GM23248 (cell line): Measurements from ENCODE around the gene BCL6. TPM values are rescaled to one million over a fixed set of nuclear protein-coding genes. Genes with fewer than 3 reads are reported as not detected.

Source experiments
- DNase-seq: peaks from one replicate; pipeline ENCODE4 v3.0.0-alpha.2; 2015
- H2AFZ ChIP-seq: fragments of 200-600 bp; sonication (generic); 2 replicates; pipeline ENCODE4 v1.6.1; 2016; ENCODE audit warnings: antibody characterized with exemption
- H3F3A ChIP-seq: fragments of 200-600 bp; sonication (generic); 2 replicates; pipeline ENCODE4 v1.6.1; 2016; ENCODE audit warnings: mild to moderate bottlenecking, antibody characterized with exemption, mixed run types; ENCODE audit not compliant: insufficient read depth
- H3K27ac ChIP-seq: fragments of 200-600 bp; sonication (generic); 2 replicates; pipeline ENCODE4 v1.5.1; 2016; ENCODE audit warnings: mild to moderate bottlenecking
- H3K27me3 ChIP-seq: fragments of 200-600 bp; sonication (generic); replicated peaks from 2 replicates; pipeline ENCODE4 v1.6.1; 2016; ENCODE audit warnings: mild to moderate bottlenecking; ENCODE audit not compliant: insufficient read depth
- H3K36me3 ChIP-seq: fragments of 200-600 bp; sonication (generic); 2 replicates; pipeline ENCODE4 v1.6.1; 2016; ENCODE audit warnings: low read depth, mild to moderate bottlenecking
- H3K4me1 ChIP-seq: fragments of 200-600 bp; sonication (generic); 2 replicates; pipeline ENCODE4 v1.6.1; 2016; ENCODE audit warnings: mild to moderate bottlenecking; ENCODE audit not compliant: insufficient read depth
- H3K4me2 ChIP-seq: fragments of 200-600 bp; sonication (generic); one replicate; pipeline ENCODE4 v1.6.1; 2016; ENCODE audit warnings: mild to moderate bottlenecking; ENCODE audit not compliant: unreplicated experiment
- H3K4me3 ChIP-seq: fragments of 200-600 bp; sonication (generic); 2 replicates; pipeline ENCODE4 v1.5.1; 2016; ENCODE audit warnings: mild to moderate bottlenecking
- H3K79me2 ChIP-seq: fragments of 200-600 bp; sonication (generic); 2 replicates; pipeline ENCODE4 v1.6.1; 2016; ENCODE audit warnings: mild to moderate bottlenecking; ENCODE audit not compliant: insufficient read depth
- H3K9ac ChIP-seq: fragments of 200-600 bp; sonication (generic); 2 replicates; pipeline ENCODE4 v1.6.1; 2016; ENCODE audit warnings: mild to moderate bottlenecking
- H3K9me2 ChIP-seq: fragments of 200-600 bp; sonication (generic); 2 replicates; pipeline ENCODE4 v1.6.1; 2016; ENCODE audit warnings: mixed run types, mild to moderate bottlenecking, moderate library complexity; ENCODE audit not compliant: insufficient read depth
- H3K9me3 ChIP-seq: fragments of 200-600 bp; sonication (generic); one replicate; pipeline ENCODE4 v1.6.1; 2017; ENCODE audit warnings: low read depth
- H4K20me1 ChIP-seq: fragments of 200-600 bp; sonication (generic); 2 replicates; pipeline ENCODE4 v1.6.0; 2016; ENCODE audit not compliant: insufficient read depth
- EZH2 ChIP-seq: fragments of 200-600 bp; sonication (generic); IDR thresholded peaks from 2 replicates; pipeline ENCODE4 v1.6.1; 2018; ENCODE audit warnings: antibody characterized with exemption, mild to moderate bottlenecking; ENCODE audit not compliant: insufficient read depth, poor library complexity, severe bottlenecking
- EZH2phosphoT487 ChIP-seq: fragments of 200-600 bp; sonication (generic); IDR thresholded peaks from 2 replicates; pipeline ENCODE4 v1.6.1; 2018; ENCODE audit warnings: antibody characterized with exemption, moderate library complexity, mild to moderate bottlenecking, low read depth; ENCODE audit not compliant: insufficient read depth
- WGBS, 2 experiments: methylation state at CpG; one replicate each; pipeline ENCODE4 v1.1.6; 2015 to 2017; ENCODE audit warnings: low lambda C conversion rate in 2 of 2, low coverage in 1 of 2; ENCODE audit errors: missing lambda C conversion rate in 2 of 2; 5-methylcytosine and 5-hydroxymethylcytosine counted together
- in situ Hi-C: fragments of 300-500 bp; cut with MboI; formaldehyde crosslinking; loops from 2 replicates; pipeline ENCODE4 v1.15.0; 2020
- polyA plus RNA-seq: library from polyadenylated mRNA; unstranded; fragments of >200 nt; fragmentation: Nextera tagmentation; extraction: Ambion mirVana; gene quantifications from 2 replicates; pipeline ENCODE4 v1.2.1, GENCODE V29; 2016
- total RNA-seq: library from RNA; depleted of rRNA; stranded (reverse); fragments of >200 nt; shearing (Covaris generic); gene quantifications from 2 replicates; pipeline ENCODE4 v1.2.3, GENCODE V29; 2014

The BCL6 gene
- total and polyA plus RNA-seq, 2 experiments from 2014 or later, result 8.7 to 32.3 TPM

DNA sequence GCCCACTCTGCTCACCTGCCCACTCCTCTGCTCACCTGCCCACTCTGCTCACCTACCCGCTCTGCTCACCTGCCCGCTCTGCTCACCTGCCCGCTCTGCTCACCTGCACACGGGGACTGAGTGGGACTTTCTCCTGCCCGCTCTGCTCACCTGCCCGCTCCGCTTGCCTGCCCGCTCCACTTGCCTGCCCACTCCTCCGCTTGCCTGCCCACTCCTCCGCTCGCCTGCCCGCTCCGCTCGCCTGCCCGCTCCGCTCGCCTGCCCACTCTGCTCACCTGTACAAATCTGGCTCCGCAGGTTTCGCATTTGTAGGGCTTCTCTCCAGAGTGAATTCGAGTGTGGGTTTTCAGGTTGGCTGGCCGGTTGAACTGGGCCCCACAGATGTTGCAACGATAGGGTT, 20.0 kb downstream of the BCL6 start:
- no peaks in the 10 kb centered on the region for H3K9me3 ChIP-seq
- no peaks in the 10 kb centered on the region for H3K9me2 ChIP-seq
- H3K4me3 ChIP-seq, result no peak overlapping the region
- no peak for TF ChIP-seq EZH2phosphoT487
- TF ChIP-seq EZH2, result no peak
- H3K79me2 ChIP-seq, result no peaks in the 10 kb centered on the region
- H4K20me1 ChIP-seq, result 0 out of 2 replicates have a peak, but pooled peaks cover 3% of the 10 kb centered on the region
- H3K27me3 ChIP-seq, result no peaks in the 10 kb centered on the region
- DNase-seq, result no peak
- H3K4me2 ChIP-seq, result no peak overlapping the region
- H3K9ac ChIP-seq, result no peak overlapping the region
- H2AFZ ChIP-seq, result no peak overlapping the region
- H3K36me3 ChIP-seq, result peaks cover 88% of the 10 kb centered on the region
- peaks cover 17% of the 10 kb centered on the region; the same call in 1 of the 2 replicates for H3F3A ChIP-seq
- H3K4me1 ChIP-seq, result no peaks in the 10 kb centered on the region
- in situ Hi-C loops, result loop anchor here (25.0 kb wide), 2 partner anchors 762 to 962 kb away; no protein-coding TSS in a partner anchor
- 97 to 99% methylated on average over 20 to 22 of the region's 22 CpGs for WGBS, 2 experiments
- no peak overlapping the region for H3K27ac ChIP-seq

DNA sequence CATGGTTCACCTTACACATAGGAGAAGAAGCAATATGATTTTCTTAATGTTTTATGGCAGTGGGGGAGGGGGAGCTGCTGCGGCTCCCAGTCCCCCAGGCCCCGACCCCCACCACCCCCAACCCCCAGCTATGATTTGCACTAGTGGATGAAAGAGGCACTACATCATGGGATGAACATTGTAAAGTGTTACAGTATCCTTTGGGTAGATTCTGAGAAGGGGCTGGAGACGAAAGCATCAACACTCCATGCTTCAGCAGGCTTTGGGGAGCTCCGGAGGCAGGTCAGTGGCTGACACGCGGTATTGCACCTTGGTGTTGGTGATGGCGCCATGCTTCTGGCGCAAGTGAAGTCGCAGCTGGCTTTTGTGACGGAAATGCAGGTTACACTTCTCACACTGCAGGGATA, 23.1 kb downstream of the BCL6 start:
- Histone ChIP-seq H4K20me1 (0 out of 2 replicates have a peak, but pooled peaks cover under 1% of the 10 kb centered on the region), H3K4me1 (no peaks in the 10 kb centered on the region), H3K4me2 (no peak overlapping the region), H3K4me3 (no peak overlapping the region), H3K27ac (no peak overlapping the region), H3F3A (peaks cover 14% of the 10 kb centered on the region; the same call in 1 of the 2 replicates), H2AFZ (no peak overlapping the region), H3K9ac (no peak overlapping the region), H3K79me2 (no peaks in the 10 kb centered on the region), H3K9me3 (no peaks in the 10 kb centered on the region), H3K9me2 (no peaks in the 10 kb centered on the region), H3K36me3 (peaks cover 58% of the 10 kb centered on the region), H3K27me3 (no peaks in the 10 kb centered on the region)
- 69 to 79% methylated on average over 10 of the region's 10 CpGs for WGBS, 2 experiments
- TF ChIP-seq EZH2, result no peak
- TF ChIP-seq EZH2phosphoT487, result no peak
- DNase-seq, result no peak
- in situ Hi-C loops, result loop anchor here (25.0 kb wide), 1 partner anchor 1110 kb away; the partner anchor contains the start of gene AHSG

DNA sequence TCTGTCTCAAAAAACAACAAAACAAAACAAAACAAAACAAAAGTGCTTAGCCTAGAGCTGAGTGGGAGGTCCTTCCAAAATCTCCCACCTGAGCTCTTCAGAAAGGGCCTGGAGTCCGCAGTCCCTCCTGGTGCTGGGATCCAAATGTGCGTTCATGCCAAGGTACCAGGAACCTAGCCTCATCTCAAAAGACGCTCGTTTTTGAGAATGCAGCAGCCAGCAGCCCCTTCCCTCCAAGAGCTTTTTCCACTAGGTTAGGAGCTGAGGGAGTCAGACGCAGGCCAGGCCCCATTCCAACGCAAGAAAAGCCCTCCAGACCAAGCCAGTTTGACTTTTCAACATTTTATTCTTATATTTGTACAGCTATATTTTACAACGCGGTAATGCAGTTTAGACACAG, 24.2 kb downstream of the BCL6 start:
- Histone ChIP-seq H3F3A (peaks cover 14% of the 10 kb centered on the region; the same call in 1 of the 2 replicates), H3K79me2 (no peaks in the 10 kb centered on the region), H2AFZ (no peak overlapping the region), H3K4me2 (no peak overlapping the region), H3K9me2 (no peaks in the 10 kb centered on the region), H3K9ac (no peak overlapping the region), H3K36me3 (peaks cover 47% of the 10 kb centered on the region), H3K4me1 (no peaks in the 10 kb centered on the region), H3K4me3 (no peak overlapping the region), H3K27me3 (no peaks in the 10 kb centered on the region), H4K20me1 (no peaks in the 10 kb centered on the region), H3K27ac (no peak overlapping the region), H3K9me3 (no peaks in the 10 kb centered on the region)
- DNase-seq, result no peak
- 92 to 93% methylated on average over 8 of the region's 8 CpGs for WGBS, 2 experiments
- TF ChIP-seq EZH2, result no peak
- no peak for TF ChIP-seq EZH2phosphoT487
- in situ Hi-C loops, result loop anchor here (25.0 kb wide), 1 partner anchor 1109 kb away; the partner anchor contains the start of gene AHSG

DNA sequence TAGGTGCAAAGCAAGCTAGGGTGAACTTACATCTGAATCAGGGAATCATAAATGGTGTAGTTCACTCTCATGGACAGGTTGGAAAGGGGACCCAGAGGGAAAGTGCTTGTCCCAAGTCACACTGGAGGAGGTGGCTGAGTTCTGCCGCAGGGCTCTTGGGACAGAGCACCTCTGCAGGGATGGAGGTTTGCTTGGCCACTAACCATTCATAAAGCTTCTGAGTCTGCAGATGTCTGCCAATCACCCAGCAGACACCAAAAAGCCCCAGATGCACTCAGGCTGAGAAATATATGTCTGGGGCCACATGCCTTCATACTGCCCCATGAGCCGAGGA, 25.0 kb downstream of the BCL6 start:
- no peak for DNase-seq
- Histone ChIP-seq H3K9me3 (no peaks in the 10 kb centered on the region), H4K20me1 (no peaks in the 10 kb centered on the region), H3K4me1 (no peaks in the 10 kb centered on the region), H3K79me2 (no peaks in the 10 kb centered on the region), H3K9ac (no peak overlapping the region), H3K27ac (no peak overlapping the region), H3K9me2 (no peaks in the 10 kb centered on the region), H3F3A (peaks cover 14% of the 10 kb centered on the region; the same call in 1 of the 2 replicates), H3K4me3 (no peak overlapping the region), H2AFZ (no peak overlapping the region), H3K36me3 (peaks cover 40% of the 10 kb centered on the region), H3K4me2 (no peak overlapping the region), H3K27me3 (no peaks in the 10 kb centered on the region)
- TF ChIP-seq EZH2 (no peak), EZH2phosphoT487 (no peak)
- in situ Hi-C loops, result loop anchor here (25.0 kb wide), 1 partner anchor 1108 kb away; the partner anchor contains the start of gene AHSG
- 96 to 97% methylated on average over 2 of the region's 2 CpGs for WGBS, 2 experiments
